Effector CD4-positive, alpha-beta T cell (primary cell): ENCODE data around the gene RPS16.

Experiments used
- DNase-seq: peaks from one replicate; pipeline ENCODE4 v3.0.0-alpha.2; 2020

Gene RPS16

GRCh38 chr19:39384839-39385568 is 50.7 kb downstream of the RPS16 start:
- no peak for DNase-seq
